Measurements from ENCODE around the gene SHROOM4. TPM values are rescaled to one million over a fixed set of nuclear protein-coding genes. Genes with fewer than 3 reads are reported as not detected.

Gene SHROOM4
- total RNA-seq, 4 donors from 2014 or later, result 2.2 to 6.0 (median 4.1) TPM

DNA sequence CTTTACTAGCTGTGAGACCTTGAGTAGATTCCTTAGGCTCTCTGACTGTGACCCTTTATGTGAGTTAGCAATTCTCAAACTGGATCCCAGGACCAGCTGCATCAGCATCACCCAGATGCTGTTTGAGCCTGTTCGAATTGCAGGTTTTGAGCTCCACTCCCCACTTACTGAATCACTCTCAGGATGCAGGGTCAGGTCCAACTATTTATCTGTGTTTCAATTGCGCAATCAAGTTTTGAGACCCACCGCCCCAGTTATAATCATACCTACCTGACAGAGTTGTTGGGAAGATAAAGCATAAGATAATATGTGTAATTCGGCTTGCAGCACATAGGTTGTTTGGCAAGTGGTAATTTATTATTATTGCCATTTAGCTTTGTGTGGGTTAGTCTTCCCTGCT, 187.6 kb downstream of the SHROOM4 start:
- no peak overlapping the region for H3K4me3 ChIP-seq (ENCODE audit: low read depth, poor library complexity, severe bottlenecking)
- WGBS, 2 donors, result 69 to 77% methylated on average over 4 of the region's 4 CpGs
- no peak for TF ChIP-seq POLR2A (IDR thresholded peaks at IDR 0.05)
- no peak for DNase-seq (ENCODE audit: low spot score in 2 of 2)
- intact Hi-C loops (cut with DNase I; ENCODE audit: low total_unique reads), result no loop called here

DNA sequence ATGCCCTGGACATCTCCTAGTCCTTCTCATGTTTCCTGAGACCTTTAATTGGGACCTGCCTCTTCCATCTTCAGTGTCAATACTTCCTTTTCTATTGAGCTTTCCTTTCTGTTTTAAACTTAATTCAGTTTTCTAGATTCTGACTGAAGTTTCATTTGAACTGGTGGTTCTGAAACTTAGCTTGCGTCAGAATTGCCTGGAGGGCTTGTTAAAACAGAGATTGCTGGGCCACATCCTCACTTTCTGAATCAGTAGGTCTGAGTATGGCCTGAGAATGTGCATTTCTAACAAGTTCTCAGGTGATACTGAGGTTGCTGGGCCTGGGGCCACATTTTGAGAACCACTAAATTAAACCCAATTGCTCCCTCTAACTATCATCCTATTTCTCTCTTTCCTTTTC, 191.2 kb downstream of the SHROOM4 start:
- intact Hi-C loops (cut with DNase I; ENCODE audit: low total_unique reads), result no loop called here
- TF ChIP-seq, protein P1, sequence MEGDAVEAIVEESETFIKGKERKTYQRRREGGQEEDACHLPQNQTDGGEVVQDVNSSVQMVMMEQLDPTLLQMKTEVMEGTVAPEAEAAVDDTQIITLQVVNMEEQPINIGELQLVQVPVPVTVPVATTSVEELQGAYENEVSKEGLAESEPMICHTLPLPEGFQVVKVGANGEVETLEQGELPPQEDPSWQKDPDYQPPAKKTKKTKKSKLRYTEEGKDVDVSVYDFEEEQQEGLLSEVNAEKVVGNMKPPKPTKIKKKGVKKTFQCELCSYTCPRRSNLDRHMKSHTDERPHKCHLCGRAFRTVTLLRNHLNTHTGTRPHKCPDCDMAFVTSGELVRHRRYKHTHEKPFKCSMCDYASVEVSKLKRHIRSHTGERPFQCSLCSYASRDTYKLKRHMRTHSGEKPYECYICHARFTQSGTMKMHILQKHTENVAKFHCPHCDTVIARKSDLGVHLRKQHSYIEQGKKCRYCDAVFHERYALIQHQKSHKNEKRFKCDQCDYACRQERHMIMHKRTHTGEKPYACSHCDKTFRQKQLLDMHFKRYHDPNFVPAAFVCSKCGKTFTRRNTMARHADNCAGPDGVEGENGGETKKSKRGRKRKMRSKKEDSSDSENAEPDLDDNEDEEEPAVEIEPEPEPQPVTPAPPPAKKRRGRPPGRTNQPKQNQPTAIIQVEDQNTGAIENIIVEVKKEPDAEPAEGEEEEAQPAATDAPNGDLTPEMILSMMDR (IDR thresholded peaks at IDR 0.05), result no peak
- no peak for TF ChIP-seq POLR2A (IDR thresholded peaks at IDR 0.05)
- no peak overlapping the region for H3K4me3 ChIP-seq (ENCODE audit: low read depth, poor library complexity, severe bottlenecking)
- no peak for DNase-seq (ENCODE audit: low spot score in 2 of 2)
- 56 to 69% methylated on average over 1 of the region's 1 CpG for WGBS, 2 donors

DNA sequence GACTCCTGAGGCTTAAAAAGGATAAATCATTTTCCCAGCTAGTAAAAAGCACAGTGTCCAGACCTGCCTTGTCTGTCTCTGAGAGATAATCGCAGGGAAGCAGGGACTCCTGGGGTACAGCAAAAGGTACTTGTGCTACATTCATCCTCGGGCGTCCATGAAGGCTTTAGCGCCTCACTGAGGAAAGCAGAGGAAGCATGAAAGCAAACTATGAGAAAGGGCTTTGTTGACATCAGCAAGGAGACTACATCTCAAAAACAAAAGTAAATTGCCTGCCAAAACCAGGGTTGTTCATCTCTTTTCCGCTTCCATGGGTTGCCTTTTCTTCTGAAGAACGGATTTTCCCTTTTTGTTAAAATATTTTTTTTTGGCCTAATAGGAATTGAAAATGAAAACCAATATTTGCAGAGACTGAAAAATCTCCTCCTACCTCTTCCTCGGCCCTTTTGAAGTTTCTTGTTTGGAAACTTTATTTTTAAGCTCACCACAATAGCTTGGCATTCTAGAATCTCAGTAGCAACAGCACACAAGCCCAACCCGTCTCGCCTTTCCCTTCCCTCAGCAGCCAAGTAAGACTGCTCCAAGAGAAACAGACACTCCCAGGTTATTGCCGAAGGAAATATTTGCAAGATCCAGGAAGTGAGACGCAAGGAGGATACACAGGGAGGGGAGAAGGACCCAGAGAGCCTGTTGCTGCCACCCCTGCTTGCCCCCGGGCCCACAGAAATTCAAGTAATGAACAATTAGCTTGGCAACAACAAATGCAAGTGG, 195.0 kb downstream of the SHROOM4 start:
- TF ChIP-seq, protein P1 (IDR thresholded peaks at IDR 0.05), result no peak
- no peak for TF ChIP-seq POLR2A (IDR thresholded peaks at IDR 0.05)
- H3K4me3 ChIP-seq (ENCODE audit: low read depth, poor library complexity, severe bottlenecking), result no peak overlapping the region
- intact Hi-C loops (cut with DNase I; ENCODE audit: low total_unique reads), result no loop called here
- 29 to 42% methylated on average over 12 of the region's 12 CpGs for WGBS, 2 donors
- DNase-seq (ENCODE audit: low spot score in 2 of 2), result no peak

DNA sequence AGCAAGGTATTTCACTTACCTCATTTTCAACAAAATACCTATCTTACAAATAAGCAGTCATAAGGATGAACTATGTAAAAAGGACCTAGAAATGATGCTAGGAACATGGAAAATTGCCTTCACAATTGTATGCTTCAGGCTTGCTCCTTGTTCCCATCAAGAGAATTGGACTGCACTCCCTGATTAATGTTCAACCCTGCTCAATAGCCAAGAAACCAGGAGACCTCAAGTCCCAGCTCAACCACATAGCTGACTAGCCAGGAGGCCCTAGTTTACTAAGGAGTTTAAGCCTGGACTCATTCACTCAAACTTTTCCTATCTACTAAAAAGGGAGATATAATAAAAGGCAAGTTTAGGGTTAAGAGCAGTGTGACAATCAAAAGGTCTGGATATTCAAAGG, 196.8 kb downstream of the SHROOM4 start:
- DNase-seq (ENCODE audit: low spot score in 2 of 2), result no peak
- intact Hi-C loops (cut with DNase I; ENCODE audit: low total_unique reads), result no loop called here
- no peak overlapping the region for H3K4me3 ChIP-seq (ENCODE audit: low read depth, poor library complexity, severe bottlenecking)
- TF ChIP-seq, protein P1 (IDR thresholded peaks at IDR 0.05), result no peak
- TF ChIP-seq POLR2A (IDR thresholded peaks at IDR 0.05), result no peak

DNA sequence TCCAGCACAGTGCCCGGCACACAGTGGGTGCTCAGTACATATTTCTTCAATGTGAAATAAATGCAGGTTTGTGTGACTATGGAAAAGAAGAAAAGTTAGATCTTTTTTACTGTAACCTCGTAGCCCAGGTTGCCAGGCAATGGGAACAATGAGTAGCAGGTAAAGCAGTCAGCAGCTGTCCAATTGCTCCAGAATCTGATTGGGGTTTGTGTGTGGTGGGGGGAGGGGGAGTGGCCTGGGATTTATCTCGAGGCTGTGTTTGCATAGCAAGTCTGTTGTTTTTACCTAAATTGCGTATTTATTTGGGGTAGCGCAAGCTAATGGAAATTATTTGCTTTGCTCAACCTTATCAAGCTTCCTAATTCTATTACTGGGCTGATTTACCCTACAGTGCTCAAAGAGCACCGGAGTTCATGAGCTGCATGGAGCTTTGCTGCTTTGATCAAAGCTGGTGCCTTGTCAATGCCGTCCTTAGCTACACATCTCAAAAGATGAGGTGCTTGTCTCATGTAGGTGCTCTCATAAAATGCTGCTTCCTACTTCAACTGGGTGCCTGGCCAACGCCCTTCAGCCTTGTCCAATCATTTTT, 198.3 kb downstream of the SHROOM4 start:
- intact Hi-C loops (cut with DNase I; ENCODE audit: low total_unique reads), result no loop called here
- no peak overlapping the region for H3K4me3 ChIP-seq (ENCODE audit: low read depth, poor library complexity, severe bottlenecking)
- TF ChIP-seq, protein P1 (IDR thresholded peaks at IDR 0.05), result no peak
- TF ChIP-seq POLR2A (IDR thresholded peaks at IDR 0.05), result no peak
- 77 to 89% methylated on average over 8 of the region's 8 CpGs for WGBS, 2 donors
- no peak for DNase-seq (ENCODE audit: low spot score in 2 of 2)

DNA sequence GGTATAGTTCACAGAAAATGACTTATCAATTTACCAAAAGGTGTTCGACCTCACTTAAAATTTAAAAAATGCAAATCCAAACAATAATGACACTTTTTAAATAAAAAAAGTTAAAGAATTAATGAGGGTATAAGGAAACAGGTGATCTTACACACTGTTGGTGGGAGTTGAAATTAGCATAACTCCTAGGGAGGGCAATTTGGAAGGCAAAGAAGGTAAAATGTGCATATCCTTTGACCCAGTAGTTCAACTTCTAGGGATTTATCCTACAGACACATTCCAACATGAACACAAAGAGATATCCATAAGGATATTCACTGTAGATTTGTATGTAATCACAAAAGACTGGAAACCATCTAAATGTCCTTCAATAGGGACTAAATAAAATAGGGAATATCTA, 199.5 kb downstream of the SHROOM4 start:
- intact Hi-C loops (cut with DNase I; ENCODE audit: low total_unique reads), result no loop called here
- 47 to 83% methylated on average over 1 of the region's 1 CpG for WGBS, 2 donors
- TF ChIP-seq POLR2A (IDR thresholded peaks at IDR 0.05), result no peak
- TF ChIP-seq, protein P1 (IDR thresholded peaks at IDR 0.05), result no peak
- DNase-seq (ENCODE audit: low spot score in 2 of 2), result no peak
- H3K4me3 ChIP-seq (ENCODE audit: low read depth, poor library complexity, severe bottlenecking), result no peak overlapping the region

All from lower leg skin (tissue), 4 donors.